Activated B cell treated with CpG ODN at 0.5 μM for 24 hours (primary cell): Measurements from ENCODE around the gene SHISA7. TPM values are rescaled to one million over a fixed set of nuclear protein-coding genes. Genes with fewer than 3 reads are reported as not detected.
"Not testable (repeated sequence)": the region's sequence is repeated elsewhere in the genome, so short reads cannot be mapped to it uniquely, and the experiment has no call there.

Source experiments
- ATAC-seq: fragments of 200-7000 bp; cut with Tn5 transposase; one replicate; pipeline ENCODE4 v1.10.0; 2021; ENCODE audit warnings: low read depth, mild to moderate bottlenecking, moderate library complexity
- CTCF ChIA-PET: fragments of 350-600 bp; sonication (Branson Sonifier 250); formaldehyde crosslinking; loops from one replicate; lab custom pipeline; 2021; ENCODE audit warnings: antibody characterized with exemption; lab: Charles Lee
- POLR2A ChIA-PET: fragments of 350-600 bp; sonication (Branson Sonifier 250); formaldehyde crosslinking; loops from one replicate; lab custom pipeline; 2021; ENCODE audit warnings: antibody characterized with exemption; lab: Charles Lee
- DNase-seq: peaks from one replicate; pipeline ENCODE4 v3.0.0; 2022
- H3K27ac Mint-ChIP-seq: one replicate; pipeline ENCODE4 v1.8.0; 2020; ENCODE audit warnings: mixed read lengths
- H3K27me3 Mint-ChIP-seq: one replicate; pipeline ENCODE4 v1.8.0; 2021; ENCODE audit warnings: mixed read lengths
- H3K36me3 Mint-ChIP-seq: one replicate; pipeline ENCODE4 v1.8.0; 2021; ENCODE audit warnings: low read depth, mixed read lengths
- H3K4me1 Mint-ChIP-seq: one replicate; pipeline ENCODE4 v1.8.0; 2021; ENCODE audit warnings: mixed read lengths
- H3K4me3 Mint-ChIP-seq: one replicate; pipeline ENCODE4 v1.8.0; 2020; ENCODE audit warnings: mild to moderate bottlenecking, mixed read lengths
- H3K9me3 Mint-ChIP-seq: one replicate; pipeline ENCODE4 v1.8.0; 2020; ENCODE audit warnings: mixed read lengths
- CTCF ChIP-seq: fragments of 200-600 bp; IDR thresholded peaks from one replicate; pipeline ENCODE4 v1.8.0; 2022; ENCODE audit warnings: antibody characterized with exemption, mild to moderate bottlenecking
- intact Hi-C: fragments of 100-400 bp; cut with micrococcal nuclease; formaldehyde crosslinking; loops from one replicate; pipeline ENCODE4 v1.15.1; 2024
- total RNA-seq: library from RNA; stranded (reverse); gene quantifications from 2 replicates; pipeline ENCODE4 v1.2.3, GENCODE V29; 2022

The SHISA7 gene
- total RNA-seq, 1 donor from 2014 or later: not detected

GRCh38 chr19:55424518-55424917, 18.6 kb downstream of the SHISA7 start:
- intact Hi-C loops: no loop called here
- CTCF ChIA-PET: no interaction called here

GRCh38 chr19:55423225-55424005, 19.7 kb downstream of the SHISA7 start:
- intact Hi-C loops: no loop called here
- ChIA-PET CTCF (no interaction called here), POLR2A (no interaction called here)
- Mint-ChIP-seq H3K4me1 (no peaks in the 10 kb centered on the region), H3K27ac (no peak overlapping the region), H3K36me3 (no peaks in the 10 kb centered on the region), H3K27me3 (peaks cover 25% of the 10 kb centered on the region), H3K4me3 (no peak overlapping the region), H3K9me3 (no peaks in the 10 kb centered on the region)
- ATAC-seq (no peak), DNase-seq (no peak)
- TF ChIP-seq CTCF: no peak

More at GRCh38 chr19:55424518-55424917, 18.6 kb downstream of the SHISA7 start:
- no peak for ATAC-seq
- no peak for DNase-seq
- Mint-ChIP-seq H3K27me3 (peaks cover 32% of the 10 kb centered on the region), H3K27ac (no peak overlapping the region), H3K9me3 (no peaks in the 10 kb centered on the region), H3K36me3 (no peaks in the 10 kb centered on the region), H3K4me3 (no peak overlapping the region), H3K4me1 (no peaks in the 10 kb centered on the region)
- POLR2A ChIA-PET: no interaction called here
- no peak for TF ChIP-seq CTCF

- peaks cover 28% of the 10 kb centered on the region for H3K27me3 Mint-ChIP-seq
- H3K36me3 Mint-ChIP-seq, H3K4me3 Mint-ChIP-seq, intact Hi-C loops, H3K9me3 Mint-ChIP-seq, DNase-seq, ATAC-seq, H3K27ac Mint-ChIP-seq, H3K4me1 Mint-ChIP-seq: not testable (repeated sequence)
- POLR2A ChIA-PET: interaction anchor here (0.6 kb wide), 1 partner anchor 27 kb away, joined by 3 read pairs; no protein-coding TSS in a partner anchor
- CTCF ChIA-PET: interaction anchor here (0.8 kb wide), 1 partner anchor 119 kb away, joined by 4 read pairs; no protein-coding TSS in a partner anchor
Observed at GRCh38 chr19:55421281-55421680, 21.8 kb downstream of the SHISA7 start.

- ATAC-seq (no peak), DNase-seq (no peak)
- intact Hi-C loops: loop anchor here (1.0 to 5.0 kb wide), 3 partner anchors 119 to 333 kb away; no protein-coding TSS in a partner anchor
- H3K9me3 Mint-ChIP-seq: no peaks in the 10 kb centered on the region
- POLR2A ChIA-PET: interaction anchor here (0.9 kb wide), 1 partner anchor 12 kb away, joined by 3 read pairs; the partner anchor contains the start of gene UBE2S
- no peak overlapping the region for H3K4me3 Mint-ChIP-seq
- H3K36me3 Mint-ChIP-seq: no peaks in the 10 kb centered on the region
- CTCF ChIA-PET: interaction anchor here (1.3 to 3.7 kb wide), 2 partner anchors 165 to 279 kb away, joined by 4 to 37 read pairs; no protein-coding TSS in a partner anchor
- peaks cover 26% of the 10 kb centered on the region for H3K27me3 Mint-ChIP-seq
- TF ChIP-seq CTCF: no peak
- no peak overlapping the region for H3K27ac Mint-ChIP-seq
- H3K4me1 Mint-ChIP-seq: peaks cover 3% of the 10 kb centered on the region
Observed at GRCh38 chr19:55419624-55420236, 23.4 kb downstream of the SHISA7 start.

- DNase-seq: no peak
- H3K4me3 Mint-ChIP-seq: no peak overlapping the region
- no peaks in the 10 kb centered on the region for H3K36me3 Mint-ChIP-seq
- ChIA-PET POLR2A (interaction anchor here (0.9 kb wide), 1 partner anchor 11 kb away, joined by 3 read pairs; the partner anchor contains the start of gene UBE2S), CTCF (interaction anchor here (1.3 to 3.7 kb wide), 2 partner anchors 165 to 279 kb away, joined by 4 to 37 read pairs; no protein-coding TSS in a partner anchor)
- no peak for ATAC-seq
- H3K27ac Mint-ChIP-seq: no peak overlapping the region
- intact Hi-C loops: loop anchor here (1.0 to 5.0 kb wide), 3 partner anchors 119 to 332 kb away; no protein-coding TSS in a partner anchor
- peaks cover 3% of the 10 kb centered on the region for H3K4me1 Mint-ChIP-seq
- no peak for TF ChIP-seq CTCF
- H3K27me3 Mint-ChIP-seq: peaks cover 26% of the 10 kb centered on the region
- H3K9me3 Mint-ChIP-seq: no peaks in the 10 kb centered on the region
Observed at GRCh38 chr19:55419103-55419502, 24.0 kb downstream of the SHISA7 start.
